Endothelial cell of umbilical vein (primary cell): ENCODE results near the gene CALML6.

Source experiments
- CTCF ChIP-seq, 2 donors: IDR thresholded peaks; 1 replicate in 1 of 2; 2 replicates in 1 of 2; pipeline ENCODE4 v1.5.1; 2011; ENCODE audit warnings: low read length in 2 of 2, mild to moderate bottlenecking in 2 of 2, moderate library complexity in 2 of 2, control low read depth in 1 of 2, inconsistent platforms in 1 of 2, low read depth in 1 of 2; ENCODE audit not compliant: insufficient read depth in 1 of 2; ENCODE audit errors: extremely low read depth in 1 of 2
- EZH2 ChIP-seq: IDR thresholded peaks from 2 replicates; pipeline ENCODE4 v1.6.1; 2012; ENCODE audit warnings: borderline replicate concordance, low read depth, mild to moderate bottlenecking, moderate library complexity, low read length, inconsistent platforms; ENCODE audit not compliant: severe bottlenecking
- FOS ChIP-seq: IDR thresholded peaks from 2 replicates; pipeline ENCODE4 v1.6.1; 2011; ENCODE audit warnings: mild to moderate bottlenecking, low read length, moderate library complexity, borderline replicate concordance; ENCODE audit not compliant: insufficient read depth
- GATA2 ChIP-seq: IDR thresholded peaks from 2 replicates; pipeline ENCODE4 v1.7.0; 2011; ENCODE audit warnings: low read depth, mild to moderate bottlenecking, moderate library complexity, mixed read lengths, low read length; ENCODE audit not compliant: insufficient read length, insufficient read depth
- JUN ChIP-seq: IDR thresholded peaks from 2 replicates; pipeline ENCODE4 v1.6.1; 2011; ENCODE audit warnings: borderline replicate concordance, low read depth; ENCODE audit not compliant: insufficient read length, insufficient read depth
- MAX ChIP-seq: IDR thresholded peaks from 2 replicates; pipeline ENCODE4 v1.6.1; 2011; ENCODE audit not compliant: insufficient read depth, insufficient read length
- MYC ChIP-seq: IDR thresholded peaks from one replicate; pipeline ENCODE4 v1.6.1; 2011; ENCODE audit warnings: mild to moderate bottlenecking, low read depth, low read length
- POLR2A ChIP-seq: IDR thresholded peaks from 2 replicates; pipeline ENCODE4 v1.6.1; 2012; ENCODE audit warnings: low read depth, mild to moderate bottlenecking, control low read depth, low read length
- POLR2AphosphoS5 ChIP-seq: IDR thresholded peaks from 2 replicates; pipeline ENCODE4 v1.6.1; 2012; ENCODE audit warnings: low read depth, mild to moderate bottlenecking, control low read depth, low read length, moderate library complexity; ENCODE audit not compliant: insufficient read depth

GRCh38 chr1:1954831-1955441 lies 39.9 kb downstream of the CALML6 start:
- TF ChIP-seq CTCF (IDR thresholded peaks at IDR 0.05; ENCODE audit: extremely low read depth in 1 of 2, insufficient read depth in 1 of 2, low read depth in 1 of 2, low read length in 2 of 2) (no peak), POLR2AphosphoS5 (no peak), EZH2 (no peak), JUN (no peak), POLR2A (no peak), FOS (no peak), MYC (no peak), MAX (no peak), GATA2 (no peak)
